Stomach (tissue), 9 donors: Measurements from ENCODE around the gene DACT2. TPM values are rescaled to one million over a fixed set of nuclear protein-coding genes. Genes with fewer than 3 reads are reported as not detected.
"Not testable (repeated sequence)": the region's sequence is repeated elsewhere in the genome, so short reads cannot be mapped to it uniquely, and the experiment has no call there.

Experiments used
- DNase-seq, 2 donors: peaks; one replicate each; pipeline versions ENCODE4 v3.0.0 to v3.0.0-alpha.2; 2013 to 2019
- H3K27ac ChIP-seq, 5 donors: fragments of 200-600 bp in 4 of 5; sonication (generic) in 4 of 5; one replicate each; pipeline ENCODE4 v1.5.1; 2013 to 2019; ENCODE audit warnings: mild to moderate bottlenecking in 1 of 5, moderate library complexity in 1 of 5
- H3K27me3 ChIP-seq, 3 donors: fragments of 200-600 bp; sonication (generic); one replicate each; pipeline ENCODE4 v1.5.1; 2017 to 2019; ENCODE audit warnings: mixed run types in 1 of 3
- H3K36me3 ChIP-seq, 4 donors: fragments of 200-600 bp; sonication (generic); 1 replicate in 3 of 4; 2 replicates in 1 of 4; pipeline ENCODE4 v1.5.1; 2016 to 2019
- H3K4me1 ChIP-seq, 4 donors: fragments of 200-600 bp; sonication (generic); one replicate each; pipeline ENCODE4 v1.5.1; 2016 to 2019
- H3K4me3 ChIP-seq, 4 donors: fragments of 200-600 bp; sonication (generic) in 3 of 4; one replicate each; pipeline ENCODE4 v1.5.1; 2016 to 2019; ENCODE audit warnings: mild to moderate bottlenecking in 1 of 4
- H3K9me3 ChIP-seq, 4 donors: fragments of 200-600 bp; sonication (generic); one replicate each; pipeline ENCODE4 v1.5.1; 2016 to 2019
- CTCF ChIP-seq, 7 experiments: fragments of 450-650 bp in 4 of 7; fragments of 200-600 bp in 3 of 7; sonication (generic) in 3 of 7; IDR thresholded peaks; one replicate each; pipeline ENCODE4 v1.5.1; 2016 to 2019; ENCODE audit warnings: antibody characterized with exemption in 7 of 7, control low read depth in 2 of 7, mild to moderate bottlenecking in 1 of 7
- EP300 ChIP-seq: sonication (generic); formaldehyde crosslinking; IDR thresholded peaks from one replicate; pipeline ENCODE4 v1.6.1; 2017; ENCODE audit warnings: antibody characterized with exemption
- POLR2A ChIP-seq, 4 donors: fragments of 450-650 bp; IDR thresholded peaks; one replicate each; pipeline ENCODE4 v1.6.1; 2016; ENCODE audit warnings: antibody characterized with exemption in 4 of 4, control low read depth in 2 of 4, mild to moderate bottlenecking in 1 of 4, moderate library complexity in 1 of 4
- POLR2AphosphoS5 ChIP-seq, 3 donors: sonication (generic); formaldehyde crosslinking; IDR thresholded peaks; one replicate each; pipeline ENCODE4 v1.6.1; 2016; ENCODE audit warnings: antibody characterized with exemption in 3 of 3
- WGBS, 5 donors: extraction: QIAGEN DNeasy Blood & Tissue Kit in 3 of 5; methylation state at CpG; one replicate each; pipeline versions ENCODE4 v1.1.5 to v1.1.7; 2013 to 2018; 5-methylcytosine and 5-hydroxymethylcytosine counted together
- intact Hi-C: fragments of 100-400 bp; cut with DNase I; formaldehyde crosslinking; loops from one replicate; pipeline ENCODE4 v1.15.1; 2023; ENCODE audit warnings: low total_unique reads
- polyA plus RNA-seq, 3 donors: library from polyadenylated mRNA; stranded (reverse); fragments of 200-250 nt; gene quantifications; one replicate each; pipeline ENCODE4 v1.2.3, GENCODE V29; 2013
- total RNA-seq, 5 donors: library from RNA; depleted of rRNA; stranded (reverse); fragments of >200 nt; gene quantifications; one replicate each; pipeline versions ENCODE4 v1.1.0 to v1.2.3, GENCODE V29; 2014 to 2016
- donor health status: healthy with polysubstance abuse.
- donor health status: Bipolar disorder and iron deficiency.
- donor health status: healthy.

DACT2 gene
- total and polyA plus RNA-seq, 8 donors = 0.44 to 4.9 (median 0.74) TPM; not detected in 2

- no peak overlapping the region for H3K4me3 ChIP-seq
- H3K27me3 ChIP-seq = no peaks in the 10 kb centered on the region
- TF ChIP-seq CTCF (IDR thresholded peaks at IDR 0.05) = no peak
- TF ChIP-seq POLR2AphosphoS5 (IDR thresholded peaks at IDR 0.05) = no peak
- TF ChIP-seq EP300 = no peak
- no peak for TF ChIP-seq POLR2A (IDR thresholded peaks at IDR 0.05)
- no peak for DNase-seq
- no peak overlapping the region for H3K27ac ChIP-seq
- H3K4me1 ChIP-seq = peaks cover 0 to 5% (median 4%) of the 10 kb centered on the region in 4 donors
- no peaks in the 10 kb centered on the region for H3K9me3 ChIP-seq
- intact Hi-C loops = no loop called here
- no peaks in the 10 kb centered on the region for H3K36me3 ChIP-seq
- 78 to 82% (median 80%) methylated on average over 14 of the region's 14 CpGs for WGBS, 5 donors
These were observed 40.2 kb upstream of the DACT2 start for GRCh38 chr6:168359794-168360193.

- intact Hi-C loops = no loop called here
- no peak overlapping the region for H3K27ac ChIP-seq
- H3K4me3 ChIP-seq = no peak overlapping the region
- no peaks in the 10 kb centered on the region for H3K9me3 ChIP-seq
- peaks cover 0 to 5% (median 4%) of the 10 kb centered on the region in 4 donors for H3K4me1 ChIP-seq
- no peaks in the 10 kb centered on the region for H3K36me3 ChIP-seq
- DNase-seq = no peak
- TF ChIP-seq POLR2A (IDR thresholded peaks at IDR 0.05) (no peak), EP300 (no peak), POLR2AphosphoS5 (IDR thresholded peaks at IDR 0.05) (no peak)
- H3K27me3 ChIP-seq = no peaks in the 10 kb centered on the region
- 83 to 94% (median 89%) methylated on average over 8 to 15 of the region's 20 CpGs for WGBS, 5 donors
These were observed 39.4 kb upstream of the DACT2 start for GRCh38 chr6:168358842-168359420.

- H3K27me3 ChIP-seq, H3K27ac ChIP-seq, H3K4me1 ChIP-seq, H3K9me3 ChIP-seq, H3K36me3 ChIP-seq, intact Hi-C loops, H3K4me3 ChIP-seq, DNase-seq: not testable (repeated sequence)
- 95 to 97% methylated on average over 12 of the region's 20 CpGs; no CpG with 5 or more reads in 3 of the 5 donors for WGBS, 5 donors
These were observed 37.3 kb upstream of the DACT2 start for GRCh38 chr6:168356872-168357271.

- peaks cover 0 to 5% (median 3%) of the 10 kb centered on the region in 4 donors for H3K4me1 ChIP-seq
- H3K27me3 ChIP-seq = no peaks in the 10 kb centered on the region
- peak; percentile 64 to 85 for DNase-seq
- H3K36me3 ChIP-seq = no peaks in the 10 kb centered on the region
- intact Hi-C loops = no loop called here
- TF ChIP-seq CTCF (IDR thresholded peaks at IDR 0.05) (peak in 6 of 7 experiments; percentile 8 to 85 (median 69)), POLR2A (IDR thresholded peaks at IDR 0.05) (no peak), POLR2AphosphoS5 (IDR thresholded peaks at IDR 0.05) (peak in 1 of 3 donors; percentile 4), EP300 (no peak)
- H3K27ac ChIP-seq = no peak overlapping the region
- 34 to 47% (median 37%) methylated on average over 20 to 28 of the region's 28 CpGs for WGBS, 5 donors
- no peak overlapping the region for H3K4me3 ChIP-seq
- H3K9me3 ChIP-seq = peaks cover 0 to 4% (median 0%) of the 10 kb centered on the region in 4 donors
These were observed 36.3 kb upstream of the DACT2 start for GRCh38 chr6:168355716-168356522.

- H3K36me3 ChIP-seq = no peaks in the 10 kb centered on the region
- DNase-seq = no peak
- intact Hi-C loops = loop anchor here (5.0 kb wide), 1 partner anchor 202 kb away; no protein-coding TSS in a partner anchor
- peaks cover 0 to 5% (median 3%) of the 10 kb centered on the region in 4 donors for H3K4me1 ChIP-seq
- peaks cover 0 to 4% (median 0%) of the 10 kb centered on the region in 4 donors for H3K9me3 ChIP-seq
- no peak overlapping the region for H3K4me3 ChIP-seq
- 71 to 86% (median 85%) methylated on average over 10 of the region's 10 CpGs for WGBS, 5 donors
- TF ChIP-seq POLR2A (IDR thresholded peaks at IDR 0.05) (no peak), POLR2AphosphoS5 (IDR thresholded peaks at IDR 0.05) (no peak), EP300 (no peak), CTCF (IDR thresholded peaks at IDR 0.05) (no peak)
- no peak overlapping the region for H3K27ac ChIP-seq
- H3K27me3 ChIP-seq = no peaks in the 10 kb centered on the region
These were observed 34.8 kb upstream of the DACT2 start for GRCh38 chr6:168354338-168354737.
